ENCODE data around the gene C10orf143.
"Not testable (repeated sequence)": the region's sequence is repeated elsewhere in the genome, so short reads cannot be mapped to it uniquely, and the experiment has no call there.

Gene C10orf143

DNA sequence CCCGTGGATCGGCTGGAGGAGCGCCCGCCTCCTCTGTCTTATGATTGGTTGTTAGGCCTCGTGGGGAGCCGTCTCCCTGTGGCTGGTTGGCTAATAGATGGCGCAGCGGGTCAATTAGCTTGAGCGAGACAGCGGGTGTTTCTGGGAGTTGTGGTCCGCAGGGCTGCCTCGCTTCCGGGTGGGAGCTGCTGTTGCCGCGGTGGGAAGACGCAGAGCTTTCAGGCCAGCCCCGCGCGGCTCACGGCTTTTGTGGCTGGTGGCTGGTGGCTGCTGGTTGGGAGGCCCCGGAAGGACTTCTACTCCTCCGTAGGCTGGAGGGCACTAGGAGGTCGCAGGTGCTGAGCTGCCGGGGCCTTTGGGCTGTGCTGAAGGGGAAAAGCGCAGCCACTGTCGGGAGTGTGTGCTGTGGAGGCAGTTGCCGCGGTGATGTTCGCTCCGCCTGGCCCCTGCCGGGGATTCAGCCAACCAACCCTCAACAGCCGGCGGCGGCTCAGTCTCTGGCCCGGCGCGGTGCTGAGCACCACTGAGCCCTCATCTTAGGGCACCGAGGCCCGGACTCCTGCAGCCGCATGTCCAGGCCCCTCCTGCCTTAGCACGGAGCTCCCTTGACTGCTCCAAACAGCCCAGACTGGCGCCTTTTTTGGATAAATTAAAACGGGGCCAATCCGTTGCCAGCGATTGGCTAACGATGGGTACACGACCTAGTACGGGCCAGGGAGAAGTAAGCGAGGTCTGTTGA is 652 bp upstream of the C10orf143 start:
- TF ChIP-seq, protein P1, sequence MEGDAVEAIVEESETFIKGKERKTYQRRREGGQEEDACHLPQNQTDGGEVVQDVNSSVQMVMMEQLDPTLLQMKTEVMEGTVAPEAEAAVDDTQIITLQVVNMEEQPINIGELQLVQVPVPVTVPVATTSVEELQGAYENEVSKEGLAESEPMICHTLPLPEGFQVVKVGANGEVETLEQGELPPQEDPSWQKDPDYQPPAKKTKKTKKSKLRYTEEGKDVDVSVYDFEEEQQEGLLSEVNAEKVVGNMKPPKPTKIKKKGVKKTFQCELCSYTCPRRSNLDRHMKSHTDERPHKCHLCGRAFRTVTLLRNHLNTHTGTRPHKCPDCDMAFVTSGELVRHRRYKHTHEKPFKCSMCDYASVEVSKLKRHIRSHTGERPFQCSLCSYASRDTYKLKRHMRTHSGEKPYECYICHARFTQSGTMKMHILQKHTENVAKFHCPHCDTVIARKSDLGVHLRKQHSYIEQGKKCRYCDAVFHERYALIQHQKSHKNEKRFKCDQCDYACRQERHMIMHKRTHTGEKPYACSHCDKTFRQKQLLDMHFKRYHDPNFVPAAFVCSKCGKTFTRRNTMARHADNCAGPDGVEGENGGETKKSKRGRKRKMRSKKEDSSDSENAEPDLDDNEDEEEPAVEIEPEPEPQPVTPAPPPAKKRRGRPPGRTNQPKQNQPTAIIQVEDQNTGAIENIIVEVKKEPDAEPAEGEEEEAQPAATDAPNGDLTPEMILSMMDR (conservative IDR thresholded peaks at IDR 0.05; ENCODE audit: low read length) = 0 out of 2 replicates have a peak, but pooled peaks have one; percentile 0
- DNase-seq (ENCODE audit: low read depth) = peak; percentile 97
- H3K4me3 ChIP-seq (ENCODE audit: low read length) = peak overlapping the region; percentile 95

DNA sequence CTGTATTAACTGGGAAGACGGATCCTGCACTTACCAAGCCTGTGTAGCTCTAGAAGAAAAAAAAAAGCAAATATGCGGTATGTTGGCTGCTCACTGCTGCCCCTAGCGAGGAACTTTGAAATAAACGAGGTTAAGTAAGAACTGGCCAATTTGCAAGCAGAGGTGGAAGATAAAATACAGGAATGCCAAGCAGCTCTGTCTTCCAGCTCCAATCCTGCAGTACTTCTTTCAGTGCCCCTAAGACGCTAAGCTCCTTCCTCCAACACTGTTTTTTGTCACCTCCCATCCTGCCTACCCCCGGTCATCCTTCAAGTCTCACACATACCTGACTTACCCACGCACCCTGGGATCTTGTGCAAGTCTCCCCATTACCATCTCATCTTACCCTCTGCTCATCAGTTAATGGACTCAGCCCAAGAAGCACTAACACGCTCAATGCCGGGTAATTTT is 809 bp downstream of the C10orf143 start:
- peak overlapping the region; percentile 95 for H3K4me3 ChIP-seq (ENCODE audit: low read length)
- TF ChIP-seq, protein P1 (conservative IDR thresholded peaks at IDR 0.05; ENCODE audit: low read length) = peak; percentile 85
- peak; percentile 87 for DNase-seq (ENCODE audit: low read depth)

GRCh38 chr10:130108934-130109604 is 1.6 kb downstream of the C10orf143 start:
- TF ChIP-seq, protein P1 (conservative IDR thresholded peaks at IDR 0.05; ENCODE audit: low read length) = no peak
- peak overlapping the region; percentile 95 for H3K4me3 ChIP-seq (ENCODE audit: low read length)

GRCh38 chr10:130108146-130108545 is 2.5 kb downstream of the C10orf143 start:
- DNase-seq (ENCODE audit: low read depth); H3K4me3 ChIP-seq (ENCODE audit: low read length): not testable (repeated sequence)

More at GRCh38 chr10:130108934-130109604, 1.6 kb downstream of the C10orf143 start:
- DNase-seq (ENCODE audit: low read depth) = no peak

DNA sequence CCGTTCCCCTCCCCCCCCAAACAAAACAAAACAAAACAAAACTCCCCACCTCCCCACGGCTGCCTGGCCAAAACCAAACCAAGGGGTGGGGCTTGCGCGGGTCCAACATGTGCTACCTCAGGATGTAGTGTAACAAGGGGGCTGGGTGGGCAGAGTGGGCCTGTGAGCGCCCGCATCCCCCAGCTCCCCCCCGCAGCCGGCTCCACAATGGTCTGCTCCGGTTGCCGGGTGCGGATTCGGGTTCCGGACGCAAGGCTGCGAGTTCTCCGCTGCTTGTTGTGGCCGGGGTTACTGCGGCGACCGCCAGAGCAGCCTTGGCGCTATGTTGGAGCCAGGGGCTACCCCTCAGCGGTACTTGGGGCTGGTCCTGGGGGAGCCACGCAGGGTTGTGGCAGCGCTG is 4.9 kb downstream of the C10orf143 start:
- DNase-seq (ENCODE audit: low read depth) = no peak
- TF ChIP-seq, protein P1 (conservative IDR thresholded peaks at IDR 0.05; ENCODE audit: low read length) = no peak
- no peak overlapping the region for H3K4me3 ChIP-seq (ENCODE audit: low read length)

DNA sequence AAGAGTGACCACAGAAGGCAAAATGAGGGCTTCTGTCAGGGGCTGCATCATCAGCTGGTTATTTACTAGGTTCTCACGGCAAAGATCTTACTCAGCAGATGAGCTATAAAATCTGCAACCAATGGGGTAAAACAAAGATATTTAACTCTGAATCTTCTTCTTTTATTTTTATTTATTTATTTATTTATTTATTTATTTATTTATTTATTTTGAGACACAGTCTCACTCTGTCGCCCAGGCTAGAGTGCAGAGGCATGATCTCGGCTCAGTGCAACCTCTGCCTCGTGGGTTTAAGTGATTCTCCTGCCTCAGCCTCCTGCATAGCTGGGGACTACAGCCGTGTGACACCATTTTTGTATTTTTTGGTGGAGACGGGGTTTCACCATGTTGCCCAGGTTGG is 11.3 kb downstream of the C10orf143 start:
- DNase-seq (ENCODE audit: low read depth) = no peak
- TF ChIP-seq, protein P1 (conservative IDR thresholded peaks at IDR 0.05; ENCODE audit: low read length) = no peak

GRCh38 chr10:130090565-130090964 is 20.1 kb downstream of the C10orf143 start:
- H3K4me3 ChIP-seq (ENCODE audit: low read length) = not testable (repeated sequence)

More for the DNA sequence above, 11.3 kb downstream of the C10orf143 start:
- H3K4me3 ChIP-seq (ENCODE audit: low read length) = no peak overlapping the region

GRCh38 chr10:130080461-130080814 is 30.2 kb downstream of the C10orf143 start:
- H3K4me3 ChIP-seq (ENCODE audit: low read length) = no peak overlapping the region
- TF ChIP-seq, protein P1 (conservative IDR thresholded peaks at IDR 0.05; ENCODE audit: low read length) = no peak
- DNase-seq (ENCODE audit: low read depth) = no peak

More at GRCh38 chr10:130090565-130090964, 20.1 kb downstream of the C10orf143 start:
- not testable (repeated sequence) for DNase-seq (ENCODE audit: low read depth)

Data from AG10803 (cell line).